D721Med (cell line): ENCODE measurements around the gene ANKAR.

ENCODE experiments used
- DNase-seq: peaks from one replicate; pipeline ENCODE4 v3.0.0; 2011; ENCODE audit warnings: low spot score; ENCODE audit not compliant: insufficient read length
- FAIRE-seq: peaks from 2 replicates; lab custom pipeline; 2011; peaks lifted over from hg19 to GRCh38; lab: Jason Lieb, UNC
- CTCF ChIP-seq: IDR thresholded peaks from 2 replicates; pipeline ENCODE4 v1.5.1; 2012; ENCODE audit warnings: mild to moderate bottlenecking, control low read depth; ENCODE audit not compliant: insufficient read depth; ENCODE audit errors: missing control alignments

The ANKAR gene

GRCh38 chr2:189674374-189675112, at the start of gene ANKAR:
ANKAR (plus strand) TSS chr2:189674670; CDS start chr2:189676491, 1,821 bp downstream.
- peak; percentile 70 for TF ChIP-seq CTCF
- peak; percentile 60 for DNase-seq
- no peak for FAIRE-seq

DNA sequence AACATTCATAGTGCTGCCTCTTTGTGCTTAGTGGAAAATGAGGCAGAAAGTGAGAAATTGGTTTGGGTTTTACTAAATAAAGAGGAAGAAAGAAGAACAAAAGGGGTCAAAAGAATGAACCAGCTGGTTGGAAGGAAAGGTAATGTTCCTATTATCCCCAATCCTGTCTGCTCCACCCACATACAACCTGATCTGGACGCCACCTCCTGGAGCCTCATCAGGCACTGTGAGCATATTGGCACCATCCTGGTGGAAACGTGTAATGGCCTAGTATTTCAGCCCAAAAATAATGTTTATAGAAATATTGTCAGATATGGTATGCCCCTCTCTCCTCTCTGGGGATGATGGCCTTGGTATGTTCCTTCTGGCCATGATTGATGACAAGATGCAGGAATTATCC, 48.8 kb upstream of the ANKAR start:
- DNase-seq (no peak), FAIRE-seq (no peak)
- no peak for TF ChIP-seq CTCF

DNA sequence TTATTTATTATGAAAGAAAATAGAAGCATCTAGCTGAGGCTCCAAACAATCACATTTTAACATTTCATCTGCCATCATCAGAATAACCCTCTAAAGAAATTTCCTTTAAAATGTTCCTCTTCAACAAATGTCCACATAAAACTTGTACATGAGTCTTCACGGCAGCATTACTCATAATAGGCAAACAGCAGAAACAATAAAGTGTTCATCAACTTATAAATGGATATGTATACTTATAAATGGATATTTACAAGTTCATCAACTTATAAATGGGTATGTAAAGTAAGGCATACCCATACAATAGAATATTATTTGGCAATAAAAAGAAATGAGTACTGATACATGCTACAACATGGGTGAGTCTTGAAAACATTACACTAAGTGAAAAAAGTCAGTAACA, 46.7 kb upstream of the ANKAR start:
- no peak for TF ChIP-seq CTCF
- DNase-seq (no peak), FAIRE-seq (no peak)

DNA sequence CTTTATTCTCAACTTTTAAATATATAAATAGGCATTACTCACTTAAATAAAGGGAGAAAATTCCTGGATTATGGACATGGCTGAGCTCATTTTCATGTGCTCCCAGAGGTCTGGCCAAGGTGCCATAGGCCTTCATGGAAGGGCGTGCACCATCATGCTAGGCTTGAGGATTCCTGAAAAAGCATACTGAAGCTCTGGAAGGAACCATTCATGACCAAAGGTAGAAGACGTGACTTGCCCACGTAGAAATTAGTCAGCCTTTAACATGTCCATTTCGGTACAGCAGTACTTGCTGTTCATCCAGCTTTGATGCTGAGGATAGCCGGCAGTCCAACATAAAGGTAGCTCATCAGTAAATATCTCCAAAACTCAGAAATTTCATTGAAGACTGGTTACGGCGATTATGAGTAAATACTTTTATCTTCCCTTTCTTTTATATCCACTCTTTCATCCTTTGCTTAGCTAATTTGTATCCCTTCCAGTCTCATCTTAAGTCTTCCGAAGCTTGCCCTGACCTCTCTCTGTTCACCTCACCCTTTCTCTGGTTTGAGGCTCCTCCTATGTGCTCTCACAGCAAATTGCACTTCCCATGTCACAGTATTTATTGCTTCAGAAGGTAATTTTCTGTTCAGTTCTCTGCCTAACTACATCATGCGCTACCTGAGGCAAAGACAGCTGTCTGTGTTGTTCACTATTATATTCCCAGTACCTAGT, 45.5 kb upstream of the ANKAR start:
- FAIRE-seq (no peak), DNase-seq (no peak)
- peak; percentile 7 for TF ChIP-seq CTCF

DNA sequence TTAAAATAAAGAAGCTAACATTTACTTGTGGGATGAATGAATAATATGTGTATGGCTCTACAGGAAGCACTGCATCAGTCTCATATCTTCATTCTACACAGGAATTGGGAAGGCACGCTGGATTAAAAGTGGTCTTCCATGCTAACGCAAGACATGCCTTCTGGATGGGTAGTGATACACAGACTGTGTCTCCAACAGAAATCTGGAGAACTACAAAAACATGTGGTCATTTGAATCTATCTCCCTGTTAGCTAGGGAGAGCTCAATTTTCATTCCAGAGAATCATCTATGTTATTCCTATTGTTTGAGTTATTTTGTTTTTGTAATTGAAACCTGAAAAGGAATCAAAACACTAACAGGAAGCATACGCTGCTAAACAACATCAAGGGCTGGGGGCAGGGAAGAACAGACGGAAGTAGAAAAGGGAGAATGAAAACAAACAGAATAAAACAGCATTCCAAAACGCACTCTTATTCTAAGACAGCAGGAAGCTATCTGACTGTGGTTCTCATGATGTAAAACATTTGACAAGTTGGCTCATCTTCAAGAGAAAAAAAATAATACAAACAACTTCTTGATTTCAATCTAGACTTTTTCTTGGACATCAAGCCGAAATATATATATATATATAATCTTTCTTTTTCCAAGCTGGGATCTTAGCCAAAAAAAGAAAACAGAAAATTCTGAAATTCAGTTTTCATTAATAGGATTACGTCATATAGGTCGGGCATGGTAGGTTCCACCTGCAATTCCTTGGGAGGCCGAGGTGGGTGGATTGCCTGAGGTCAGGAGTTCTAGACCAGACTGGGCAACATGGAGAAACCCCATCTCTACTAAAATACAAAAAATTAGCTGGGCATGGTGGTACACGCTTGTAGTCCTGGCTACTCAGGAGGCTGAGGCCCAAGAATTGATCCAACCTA, 44.7 kb upstream of the ANKAR start:
- no peak for TF ChIP-seq CTCF
- DNase-seq (no peak), FAIRE-seq (no peak)

DNA sequence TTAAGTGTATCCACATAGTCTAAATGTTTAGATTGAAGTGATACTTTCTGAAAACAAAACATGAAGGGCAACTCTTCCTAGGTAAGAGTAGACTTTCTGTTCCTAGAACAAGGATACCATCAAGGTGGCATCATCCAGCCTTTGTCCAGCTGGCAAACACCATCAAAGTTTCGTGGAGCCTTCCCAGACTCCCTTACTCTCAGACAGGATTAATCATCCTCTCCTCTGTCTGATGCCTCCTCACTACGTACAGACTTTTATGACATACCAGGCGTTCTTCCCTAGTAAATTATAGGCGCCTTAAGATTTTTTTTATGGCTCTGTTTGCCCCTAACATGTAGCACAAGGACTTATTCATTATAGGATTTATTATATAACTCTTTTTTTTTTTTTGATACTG, 42.6 kb upstream of the ANKAR start:
- no peak for TF ChIP-seq CTCF
- FAIRE-seq (no peak), DNase-seq (no peak)
